CD14-positive monocyte (primary cell): ENCODE results near the gene PRKACB. TPM values are rescaled to one million over a fixed set of nuclear protein-coding genes. Genes with fewer than 3 reads are reported as not detected.

ENCODE experiments used
- DNase-seq, 3 donors: peaks; one replicate each; pipeline ENCODE4 v3.0.0-alpha.2; 2011 to 2022
- H2AFZ ChIP-seq: 2 replicates; pipeline ENCODE4 v1.6.0; 2012; ENCODE audit warnings: mild to moderate bottlenecking, low read depth, low read length, inconsistent platforms; ENCODE audit not compliant: insufficient read depth, poor library complexity, severe bottlenecking
- H3K27ac ChIP-seq, 2 donors: 1 replicate in 1 of 2; 2 replicates in 1 of 2; pipeline ENCODE4 v1.5.1; 2012 to 2013; ENCODE audit warnings: low read length in 2 of 2, control low read depth in 1 of 2, inconsistent platforms in 1 of 2, low read depth in 1 of 2, mild to moderate bottlenecking in 1 of 2
- H3K27me3 ChIP-seq, 2 donors: one replicate each; pipeline versions ENCODE4 v1.6.0 to v1.6.1; 2011 to 2013; ENCODE audit warnings: low read length in 2 of 2; ENCODE audit not compliant: control insufficient read depth in 2 of 2, insufficient read depth in 2 of 2
- H3K36me3 ChIP-seq, 2 donors: replicated peaks in 1 of 2; 1 replicate in 1 of 2; 2 replicates in 1 of 2; pipeline versions ENCODE4 v1.5.1 to v1.6.1; 2012 to 2013; ENCODE audit warnings: low read length in 2 of 2, control low read depth in 1 of 2, inconsistent platforms in 1 of 2, mild to moderate bottlenecking in 1 of 2; ENCODE audit not compliant: insufficient read depth in 2 of 2, control insufficient read depth in 1 of 2
- H3K4me1 ChIP-seq, 2 donors: 1 replicate in 1 of 2; 2 replicates in 1 of 2; pipeline versions ENCODE4 v1.5.1 to v1.6.1; 2012 to 2013; ENCODE audit warnings: low read length in 2 of 2, control low read depth in 1 of 2, inconsistent platforms in 1 of 2, mild to moderate bottlenecking in 1 of 2, moderate library complexity in 1 of 2; ENCODE audit not compliant: insufficient read depth in 2 of 2, control insufficient read depth in 1 of 2
- H3K4me2 ChIP-seq: replicated peaks from 2 replicates; pipeline ENCODE3; 2012; ENCODE audit warnings: low read length, moderate library complexity, mild to moderate bottlenecking; ENCODE audit not compliant: poor library complexity, severe bottlenecking; ENCODE audit errors: extremely low read depth
- H3K4me3 ChIP-seq, 3 experiments: fragments of 200-600 bp in 1 of 3; sonication (generic) in 1 of 3; replicated peaks in 1 of 3; 1 replicate in 2 of 3; 2 replicates in 1 of 3; pipeline ENCODE4 v1.5.1; 2011 to 2013; ENCODE audit warnings: low read length in 3 of 3, mild to moderate bottlenecking in 3 of 3, control low read depth in 2 of 3, low read depth in 2 of 3, inconsistent platforms in 1 of 3, moderate library complexity in 1 of 3
- H3K79me2 ChIP-seq: 2 replicates; pipeline ENCODE4 v1.6.0; 2012; ENCODE audit warnings: mild to moderate bottlenecking, control low read depth, inconsistent platforms, low read length, moderate library complexity; ENCODE audit not compliant: insufficient read depth
- H3K9ac ChIP-seq: 2 replicates; pipeline ENCODE4 v1.6.0; 2017; ENCODE audit warnings: low read length, mild to moderate bottlenecking; ENCODE audit not compliant: insufficient read depth, poor library complexity, severe bottlenecking
- H3K9me3 ChIP-seq, 2 donors: replicated peaks in 1 of 2; 1 replicate in 1 of 2; 2 replicates in 1 of 2; pipeline versions ENCODE4 v1.5.1 to v1.6.1; 2012 to 2013; ENCODE audit warnings: low read length in 2 of 2, control low read depth in 1 of 2; ENCODE audit not compliant: control insufficient read depth in 1 of 2, insufficient read depth in 1 of 2
- H4K20me1 ChIP-seq: 2 replicates; pipeline ENCODE4 v1.6.0; 2012; ENCODE audit warnings: mild to moderate bottlenecking, low read length, control low read depth, moderate library complexity; ENCODE audit not compliant: insufficient read depth
- H3K27ac Mint-ChIP-seq, 7 donors: one replicate each; pipeline ENCODE4 v1.8.0; 2020; ENCODE audit warnings: mild to moderate bottlenecking in 7 of 7, mixed read lengths in 7 of 7, moderate library complexity in 6 of 7, inconsistent platforms in 2 of 7
- H3K27me3 Mint-ChIP-seq, 3 donors: one replicate each; pipeline ENCODE4 v1.8.0; 2021 to 2022; ENCODE audit warnings: low read depth in 3 of 3, mild to moderate bottlenecking in 3 of 3, mixed read lengths in 3 of 3, moderate library complexity in 3 of 3, inconsistent platforms in 1 of 3
- H3K36me3 Mint-ChIP-seq, 2 donors: one replicate each; pipeline ENCODE4 v1.8.0; 2020; ENCODE audit warnings: mixed read lengths in 2 of 2, inconsistent platforms in 1 of 2, mild to moderate bottlenecking in 1 of 2
- H3K4me1 Mint-ChIP-seq: one replicate; pipeline ENCODE4 v1.8.0; 2020; ENCODE audit warnings: mild to moderate bottlenecking, mixed read lengths
- H3K4me3 Mint-ChIP-seq, 2 donors: one replicate each; pipeline ENCODE4 v1.8.0; 2020; ENCODE audit warnings: mild to moderate bottlenecking in 2 of 2, mixed read lengths in 2 of 2, moderate library complexity in 1 of 2
- H3K9me3 Mint-ChIP-seq, 7 donors: one replicate each; pipeline ENCODE4 v1.8.0; 2020 to 2022; ENCODE audit warnings: mixed read lengths in 7 of 7, mild to moderate bottlenecking in 6 of 7, moderate library complexity in 6 of 7, inconsistent platforms in 2 of 7
- CTCF ChIP-seq: fragments of 200-600 bp; IDR thresholded peaks from one replicate; pipeline ENCODE4 v1.8.0; 2022; ENCODE audit warnings: antibody characterized with exemption, mild to moderate bottlenecking
- WGBS: methylation state at CpG from one replicate; pipeline ENCODE4 v1.1.5; 2013; ENCODE audit warnings: missing lambda C conversion rate; ENCODE audit not compliant: insufficient coverage; 5-methylcytosine and 5-hydroxymethylcytosine counted together
- intact Hi-C, 2 donors: fragments of 100-400 bp; cut with micrococcal nuclease; formaldehyde crosslinking; loops; one replicate each; pipeline versions ENCODE4 v1.15.0 to v1.15.1; 2023
- polyA plus RNA-seq, 3 donors: library from polyadenylated mRNA; depleted of rRNA in 1 of 3; unstranded in 2 of 3; stranded (reverse) in 1 of 3; fragments of 300-500 nt in 2 of 3; fragments of >200 nt in 1 of 3; fragmentation: Illumina TruSeq in 2 of 3; gene quantifications; 1 replicate in 2 of 3; 2 replicates in 1 of 3; pipeline ENCODE4 v1.2.3, GENCODE V29; 2012 to 2021

Gene PRKACB
- polyA plus RNA-seq, 3 donors: 2.5 to 14.5 (median 13.8) TPM

- Histone ChIP-seq H3K4me2 (no peak overlapping the region), H3K79me2 (peaks cover 78% of the 10 kb centered on the region), H4K20me1 (no peaks in the 10 kb centered on the region), H3K36me3 (no peaks in the 10 kb centered on the region), H3K27ac (no peak overlapping the region), H3K9ac (no peak overlapping the region), H3K9me3 (no peaks in the 10 kb centered on the region), H3K27me3 (no peaks in the 10 kb centered on the region), H3K4me3 (no peak overlapping the region), H2AFZ (no peak overlapping the region), H3K4me1 (peaks cover 26 to 33% of the 10 kb centered on the region in 2 donors)
- Mint-ChIP-seq H3K27me3 (peaks cover 0 to 1% (median 0%) of the 10 kb centered on the region in 3 donors), H3K36me3 (peaks cover 6 to 16% of the 10 kb centered on the region in 2 donors), H3K4me3 (no peak overlapping the region), H3K9me3 (peaks cover 0 to 1% (median 0%) of the 10 kb centered on the region in 7 donors), H3K4me1 (peaks cover 37% of the 10 kb centered on the region), H3K27ac (peak overlapping the region in 3 of 7 donors; percentile 19 to 61 (median 46))
- intact Hi-C loops: no loop called here
- no peak for TF ChIP-seq CTCF
- DNase-seq: no peak
- no CpG with 5 or more reads among the region's 3 CpGs for WGBS
Observed at GRCh38 chr1:84155517-84155916, 11.4 kb downstream of the PRKACB start.

GRCh38 chr1:84156210-84156621, 12.1 kb downstream of the PRKACB start:
- Mint-ChIP-seq H3K9me3 (peaks cover 0 to 1% (median 0%) of the 10 kb centered on the region in 7 donors), H3K27me3 (peaks cover 0 to 1% (median 0%) of the 10 kb centered on the region in 3 donors), H3K4me3 (peak overlapping the region in 1 of 2 donors; percentile 35), H3K4me1 (peaks cover 37% of the 10 kb centered on the region), H3K27ac (peak overlapping the region in 3 of 7 donors; percentile 19 to 61 (median 35)), H3K36me3 (peaks cover 6 to 16% of the 10 kb centered on the region in 2 donors)
- Histone ChIP-seq H3K4me3 (no peak overlapping the region), H3K9ac (no peak overlapping the region), H4K20me1 (no peaks in the 10 kb centered on the region), H3K27me3 (no peaks in the 10 kb centered on the region), H3K36me3 (no peaks in the 10 kb centered on the region), H3K4me1 (peaks cover 26 to 33% of the 10 kb centered on the region in 2 donors), H3K27ac (no peak overlapping the region), H3K4me2 (peak overlapping the region; percentile 12), H3K79me2 (peaks cover 78% of the 10 kb centered on the region), H3K9me3 (no peaks in the 10 kb centered on the region), H2AFZ (no peak overlapping the region)
- no CpG with 5 or more reads among the region's 2 CpGs for WGBS
- intact Hi-C loops: no loop called here
- DNase-seq: peak; percentile 51 to 81 (median 73)
- no peak for TF ChIP-seq CTCF
